GM23248 (cell line): ENCODE measurements around the gene C1orf122.
"Not testable (repeated sequence)": the region's sequence is repeated elsewhere in the genome, so short reads cannot be mapped to it uniquely, and the experiment has no call there.

ENCODE experiments used
- EZH2 ChIP-seq: fragments of 200-600 bp; sonication (generic); IDR thresholded peaks from 2 replicates; pipeline ENCODE4 v1.6.1; 2018; ENCODE audit warnings: antibody characterized with exemption, mild to moderate bottlenecking; ENCODE audit not compliant: insufficient read depth, poor library complexity, severe bottlenecking
- EZH2phosphoT487 ChIP-seq: fragments of 200-600 bp; sonication (generic); IDR thresholded peaks from 2 replicates; pipeline ENCODE4 v1.6.1; 2018; ENCODE audit warnings: antibody characterized with exemption, moderate library complexity, mild to moderate bottlenecking, low read depth; ENCODE audit not compliant: insufficient read depth

- TF ChIP-seq EZH2phosphoT487, EZH2: not testable (repeated sequence)
Observed at GRCh38 chr1:37771440-37771839, 36.1 kb upstream of the C1orf122 start.
